ENCODE data around the gene YJU2.

The YJU2 gene

GRCh38 chr19:4302243-4302640, 55.4 kb downstream of the YJU2 start, which contains the start of gene TMIGD2:
Gene TMIGD2 (minus strand): TSS chr19:4302389. CDS start chr19:4302385, 4 bp downstream.
- no peaks in the 10 kb centered on the region for H3K27me3 ChIP-seq (ENCODE audit: insufficient read depth, low read length, poor library complexity)
- peak within 1 kb of the TSS; percentile 64 for H3K27ac ChIP-seq (ENCODE audit: low read length)
- H3K4me1 ChIP-seq (ENCODE audit: insufficient read depth, low read length): peaks cover 24% of the 10 kb centered on the region
- TF ChIP-seq CTCF (IDR thresholded peaks at IDR 0.05; ENCODE audit: borderline replicate concordance, extremely low read depth, low read length, poor library complexity, severe bottlenecking) (no peak), EZH2 (IDR thresholded peaks at IDR 0.05; ENCODE audit: borderline replicate concordance, low read depth, low read length, severe bottlenecking) (no peak)
- no peaks in the 10 kb centered on the region for H3K36me3 ChIP-seq (ENCODE audit: insufficient read depth, low read length)
- H3K4me3 ChIP-seq (ENCODE audit: low read depth in 1 of 2, low read length in 2 of 2): peak within 1 kb of the TSS in 1 of 2 experiments; percentile 53; a peak in 2 of 4 replicates
- H3K9ac ChIP-seq (ENCODE audit: low read depth, low read length): peak within 1 kb of the TSS; percentile 50
- no peaks in the 10 kb centered on the region for H3K9me3 ChIP-seq (ENCODE audit: insufficient read depth, low read length, severe bottlenecking)
- H2AFZ ChIP-seq (ENCODE audit: low read depth, low read length): peak within 1 kb of the TSS; percentile 73
- no peaks in the 10 kb centered on the region for H3K79me2 ChIP-seq (ENCODE audit: insufficient read depth, low read length)
- no peaks in the 10 kb centered on the region for H4K20me1 ChIP-seq (ENCODE audit: insufficient read depth, low read length)
- H3K4me2 ChIP-seq (ENCODE audit: insufficient read depth, low read length): peak within 1 kb of the TSS; percentile 64
- ATAC-seq (ENCODE audit: insufficient read depth, low read depth): peak; percentile 44
- DNase-seq: peak; percentile 43

GRCh38 chr19:4303819-4304537, 57.1 kb downstream of the YJU2 start:
- H3K9ac ChIP-seq (ENCODE audit: low read depth, low read length): peak overlapping the region; percentile 24

GRCh38 chr19:4304538-4305256, 57.8 kb downstream of the YJU2 start, which contains the start of gene FSD1:
Gene FSD1 (plus strand): TSS chr19:4304598. CDS start chr19:4304747, 149 bp downstream.
- Histone ChIP-seq H3K9ac (ENCODE audit: low read depth, low read length) (peak within 1 kb of the TSS; percentile 24), H2AFZ (ENCODE audit: low read depth, low read length) (peak within 1 kb of the TSS; percentile 56; the same call in 1 of the 2 replicates), H3K4me2 (ENCODE audit: insufficient read depth, low read length) (peak within 1 kb of the TSS; percentile 59), H4K20me1 (ENCODE audit: insufficient read depth, low read length) (no peaks in the 10 kb centered on the region), H3K79me2 (ENCODE audit: insufficient read depth, low read length) (no peaks in the 10 kb centered on the region), H3K4me1 (ENCODE audit: insufficient read depth, low read length) (peaks cover 23% of the 10 kb centered on the region), H3K27me3 (ENCODE audit: insufficient read depth, low read length, poor library complexity) (no peaks in the 10 kb centered on the region), H3K36me3 (ENCODE audit: insufficient read depth, low read length) (no peaks in the 10 kb centered on the region), H3K27ac (ENCODE audit: low read length) (no peak within 1 kb of the TSS), H3K4me3 (ENCODE audit: low read depth in 1 of 2, low read length in 2 of 2) (peak within 1 kb of the TSS in 1 of 2 experiments; percentile 45; a peak in 2 of 4 replicates), H3K9me3 (ENCODE audit: insufficient read depth, low read length, severe bottlenecking) (no peaks in the 10 kb centered on the region)
- DNase-seq (peak; percentile 67), ATAC-seq (ENCODE audit: insufficient read depth, low read depth) (peak; percentile 85)
- no peak for TF ChIP-seq EZH2 (IDR thresholded peaks at IDR 0.05; ENCODE audit: borderline replicate concordance, low read depth, low read length, severe bottlenecking)
- no peak for TF ChIP-seq CTCF (IDR thresholded peaks at IDR 0.05; ENCODE audit: borderline replicate concordance, extremely low read depth, low read length, poor library complexity, severe bottlenecking)

More at GRCh38 chr19:4303819-4304537, 57.1 kb downstream of the YJU2 start:
- Histone ChIP-seq H3K9me3 (ENCODE audit: insufficient read depth, low read length, severe bottlenecking) (no peaks in the 10 kb centered on the region), H3K27me3 (ENCODE audit: insufficient read depth, low read length, poor library complexity) (no peaks in the 10 kb centered on the region), H4K20me1 (ENCODE audit: insufficient read depth, low read length) (no peaks in the 10 kb centered on the region), H2AFZ (ENCODE audit: low read depth, low read length) (0 out of 2 replicates have a peak overlapping the region, but pooled peaks have one; percentile 56), H3K4me1 (ENCODE audit: insufficient read depth, low read length) (peaks cover 23% of the 10 kb centered on the region), H3K36me3 (ENCODE audit: insufficient read depth, low read length) (no peaks in the 10 kb centered on the region), H3K79me2 (ENCODE audit: insufficient read depth, low read length) (no peaks in the 10 kb centered on the region), H3K4me2 (ENCODE audit: insufficient read depth, low read length) (peak overlapping the region; percentile 59), H3K4me3 (ENCODE audit: low read depth in 1 of 2, low read length in 2 of 2) (peak overlapping the region in 1 of 2 experiments; percentile 45; a peak in 2 of 4 replicates), H3K27ac (ENCODE audit: low read length) (no peak overlapping the region)
- no peak for DNase-seq
- TF ChIP-seq EZH2 (IDR thresholded peaks at IDR 0.05; ENCODE audit: borderline replicate concordance, low read depth, low read length, severe bottlenecking) (no peak), CTCF (IDR thresholded peaks at IDR 0.05; ENCODE audit: borderline replicate concordance, extremely low read depth, low read length, poor library complexity, severe bottlenecking) (no peak)
- ATAC-seq (ENCODE audit: insufficient read depth, low read depth): no peak
